Lower leg skin (tissue), 3 donors: Measurements from ENCODE around the gene TBC1D22A.

Experiments
- CTCF ChIP-seq, 3 donors: fragments of 450-650 bp; IDR thresholded peaks; one replicate each; pipeline ENCODE4 v1.5.1; 2016; ENCODE audit warnings: antibody characterized with exemption in 3 of 3, mild to moderate bottlenecking in 3 of 3, moderate library complexity in 2 of 3
- POLR2A ChIP-seq, 2 donors: fragments of 450-650 bp; IDR thresholded peaks; one replicate each; pipeline ENCODE4 v1.6.1; 2016 to 2017; ENCODE audit warnings: antibody characterized with exemption in 2 of 2, mild to moderate bottlenecking in 1 of 2, moderate library complexity in 1 of 2

- TF ChIP-seq CTCF (IDR thresholded peaks at IDR 0.05) (no peak), POLR2A (IDR thresholded peaks at IDR 0.05) (no peak)
Observed at GRCh38 chr22:47011131-47011858, 248.8 kb downstream of the TBC1D22A start.
